Activated naive CD8-positive, alpha-beta T cell (primary cell): ENCODE data around the gene LUZP2.

ENCODE experiments used
- H3K27ac Mint-ChIP-seq: one replicate; pipeline ENCODE4 v1.8.0; 2021; ENCODE audit warnings: mixed read lengths
- H3K27me3 Mint-ChIP-seq: one replicate; pipeline ENCODE4 v1.8.0; 2021; ENCODE audit warnings: mixed read lengths
- H3K36me3 Mint-ChIP-seq: one replicate; pipeline ENCODE4 v1.8.0; 2021; ENCODE audit warnings: mixed read lengths
- H3K4me1 Mint-ChIP-seq: one replicate; pipeline ENCODE4 v1.8.0; 2021; ENCODE audit warnings: low read depth, mixed read lengths
- H3K4me3 Mint-ChIP-seq: one replicate; pipeline ENCODE4 v1.8.0; 2021; ENCODE audit warnings: mild to moderate bottlenecking, mixed read lengths
- H3K9me3 Mint-ChIP-seq: one replicate; pipeline ENCODE4 v1.8.0; 2021; ENCODE audit warnings: low read depth, mixed read lengths

LUZP2 gene

DNA sequence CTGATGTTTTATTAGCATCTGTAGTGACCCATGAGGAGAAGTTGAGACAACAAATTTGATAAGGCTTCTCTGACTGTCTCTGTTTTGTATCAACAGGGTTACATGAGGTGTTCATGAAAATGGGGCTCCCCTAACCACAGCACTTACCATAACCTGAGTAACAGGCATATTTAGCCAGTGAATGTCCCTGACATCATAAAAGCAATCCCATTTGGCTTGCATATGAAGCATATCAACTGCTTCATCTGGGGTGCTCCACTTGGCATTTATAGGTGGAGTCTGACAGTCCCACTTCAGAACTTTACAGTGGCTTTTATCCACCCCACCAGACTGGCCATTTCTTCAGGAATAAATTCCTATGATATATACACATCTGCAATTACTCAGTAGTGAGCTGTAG is 257.6 kb downstream of the LUZP2 start:
- H3K9me3 Mint-ChIP-seq: no peaks in the 10 kb centered on the region
- H3K36me3 Mint-ChIP-seq: no peaks in the 10 kb centered on the region
- no peaks in the 10 kb centered on the region for H3K4me1 Mint-ChIP-seq
- H3K27me3 Mint-ChIP-seq: no peaks in the 10 kb centered on the region
- H3K4me3 Mint-ChIP-seq: no peak overlapping the region
- no peak overlapping the region for H3K27ac Mint-ChIP-seq

DNA sequence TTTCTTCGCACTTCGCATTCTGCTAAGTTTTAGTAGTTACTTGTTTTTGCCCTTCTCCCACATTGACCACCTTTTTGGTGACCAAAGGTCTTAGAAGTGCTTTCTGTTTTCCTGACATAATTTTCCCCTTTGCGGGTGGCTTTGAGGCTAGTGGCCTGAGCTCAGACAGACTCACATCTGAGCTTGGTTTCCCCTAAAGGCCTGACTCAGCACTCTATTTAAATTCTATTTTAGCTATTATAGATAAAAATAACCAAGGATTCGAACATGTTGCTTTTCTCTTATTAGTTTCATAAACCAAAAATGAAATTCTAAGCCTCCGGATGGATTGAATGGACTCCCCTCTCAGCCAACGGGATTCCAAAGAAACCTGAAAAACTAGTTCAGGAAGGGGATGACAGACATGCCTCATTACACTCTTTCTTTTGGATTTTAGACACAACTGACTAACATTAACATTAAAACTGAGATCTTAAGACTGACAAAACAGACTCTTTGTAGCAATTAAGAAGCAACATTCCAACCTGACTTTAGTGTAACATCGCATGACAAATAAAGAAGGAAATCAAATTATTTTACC is 258.5 kb downstream of the LUZP2 start:
- no peak overlapping the region for H3K27ac Mint-ChIP-seq
- no peaks in the 10 kb centered on the region for H3K36me3 Mint-ChIP-seq
- H3K9me3 Mint-ChIP-seq: no peaks in the 10 kb centered on the region
- H3K27me3 Mint-ChIP-seq: no peaks in the 10 kb centered on the region
- H3K4me1 Mint-ChIP-seq: no peaks in the 10 kb centered on the region
- H3K4me3 Mint-ChIP-seq: no peak overlapping the region

DNA sequence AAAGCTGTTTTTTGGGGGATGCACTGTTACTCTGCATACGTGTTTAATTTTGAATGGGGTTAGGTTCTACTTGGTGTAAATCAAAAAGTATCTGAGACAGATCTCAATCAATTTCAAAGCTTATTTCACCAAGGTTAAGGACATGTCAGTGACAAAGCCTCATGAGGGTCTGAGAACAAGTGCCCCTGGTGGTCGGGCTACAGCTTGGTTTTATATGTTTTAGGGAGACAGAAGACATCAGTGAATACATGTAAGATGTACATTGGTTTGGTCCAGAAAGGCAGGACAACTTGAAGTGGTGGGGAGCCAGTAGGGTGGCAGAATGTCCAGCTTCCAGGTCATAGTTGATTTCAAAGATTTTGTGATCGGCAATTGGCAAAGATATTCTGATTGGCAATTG is 262.9 kb downstream of the LUZP2 start:
- no peaks in the 10 kb centered on the region for H3K4me1 Mint-ChIP-seq
- no peak overlapping the region for H3K4me3 Mint-ChIP-seq
- no peak overlapping the region for H3K27ac Mint-ChIP-seq
- H3K27me3 Mint-ChIP-seq: no peaks in the 10 kb centered on the region
- no peaks in the 10 kb centered on the region for H3K9me3 Mint-ChIP-seq
- H3K36me3 Mint-ChIP-seq: no peaks in the 10 kb centered on the region

DNA sequence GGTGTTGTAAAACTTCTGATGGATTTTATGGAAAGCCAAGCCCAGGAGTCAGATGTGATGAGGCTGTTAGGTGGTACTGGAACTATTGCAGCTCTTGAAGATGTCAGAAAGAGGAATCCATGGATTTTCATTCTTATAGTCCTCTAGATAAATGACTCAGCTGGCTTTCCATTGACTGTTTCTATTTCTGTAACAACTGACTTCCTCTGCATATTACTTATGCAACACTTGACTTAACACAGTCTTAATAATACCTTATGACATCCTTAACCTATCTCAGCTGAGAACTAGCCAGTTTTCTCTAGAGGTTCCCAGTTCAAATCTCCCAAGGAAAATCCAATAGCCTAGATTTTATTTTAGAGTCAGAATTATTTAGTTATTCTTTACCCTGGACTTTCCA is 263.8 kb downstream of the LUZP2 start:
- H3K4me3 Mint-ChIP-seq: no peak overlapping the region
- no peaks in the 10 kb centered on the region for H3K4me1 Mint-ChIP-seq
- no peak overlapping the region for H3K27ac Mint-ChIP-seq
- no peaks in the 10 kb centered on the region for H3K36me3 Mint-ChIP-seq
- H3K9me3 Mint-ChIP-seq: no peaks in the 10 kb centered on the region
- no peaks in the 10 kb centered on the region for H3K27me3 Mint-ChIP-seq

DNA sequence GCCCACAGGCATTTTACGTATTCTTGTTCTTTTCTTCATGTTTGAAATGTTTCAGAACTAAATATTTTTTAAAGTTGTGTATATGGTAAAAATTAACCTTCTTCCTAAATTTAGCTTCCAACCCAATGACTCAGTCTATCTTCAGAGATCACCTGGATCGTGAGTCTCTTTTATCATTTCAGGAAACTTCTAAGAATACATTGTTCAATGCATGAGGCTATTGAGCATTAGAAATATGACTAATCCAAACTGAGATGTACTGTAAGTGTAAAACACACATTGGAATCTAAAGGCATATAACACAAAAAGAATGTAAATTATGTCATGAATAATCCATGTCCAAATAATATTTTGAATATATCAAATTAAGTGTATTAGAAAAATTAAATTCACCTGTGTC is 265.2 kb downstream of the LUZP2 start:
- Mint-ChIP-seq H3K27me3 (no peaks in the 10 kb centered on the region), H3K36me3 (no peaks in the 10 kb centered on the region), H3K4me1 (no peaks in the 10 kb centered on the region), H3K4me3 (no peak overlapping the region), H3K27ac (no peak overlapping the region), H3K9me3 (no peaks in the 10 kb centered on the region)

DNA sequence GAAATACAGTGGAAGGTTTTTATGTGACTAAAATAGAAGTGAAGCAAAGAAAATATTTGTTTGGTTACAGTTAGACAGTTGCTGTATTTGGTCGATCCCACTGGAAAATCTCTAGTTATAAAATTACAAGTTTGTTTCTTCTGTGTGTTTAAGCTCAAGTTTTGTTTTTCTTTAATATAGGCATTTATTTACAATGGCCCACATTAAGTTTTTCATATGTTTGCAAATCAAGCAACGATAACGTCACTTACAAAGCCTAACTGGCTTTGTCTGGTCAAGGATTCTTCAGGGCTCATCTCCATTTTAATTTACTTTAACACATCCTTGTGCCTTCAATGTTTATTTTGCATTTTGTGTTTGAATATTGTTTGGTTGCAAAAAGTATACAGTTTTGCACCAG is 270.6 kb downstream of the LUZP2 start:
- Mint-ChIP-seq H3K9me3 (peaks cover 4% of the 10 kb centered on the region), H3K36me3 (no peaks in the 10 kb centered on the region), H3K27me3 (no peaks in the 10 kb centered on the region), H3K4me1 (no peaks in the 10 kb centered on the region), H3K4me3 (no peak overlapping the region), H3K27ac (no peak overlapping the region)

DNA sequence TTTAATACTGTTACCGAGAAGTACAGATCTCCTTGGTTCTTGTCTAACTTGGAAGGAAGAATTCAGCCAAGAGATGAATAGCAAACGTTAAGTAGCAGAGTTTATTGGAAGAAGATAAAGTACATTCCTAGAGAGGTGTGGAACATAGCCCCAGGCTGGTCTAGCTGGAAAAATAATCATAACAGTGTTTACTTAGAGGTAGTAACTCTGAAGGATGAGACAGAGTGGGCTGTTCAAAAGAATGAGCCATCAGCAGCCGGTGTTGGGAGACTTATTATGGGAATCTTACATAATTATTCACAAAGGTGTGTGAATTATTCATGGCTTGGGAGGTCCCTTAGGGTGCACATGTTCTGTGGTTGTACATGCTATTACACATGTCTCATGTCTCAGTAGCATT is 276.5 kb downstream of the LUZP2 start:
- H3K27me3 Mint-ChIP-seq: no peaks in the 10 kb centered on the region
- H3K4me1 Mint-ChIP-seq: no peaks in the 10 kb centered on the region
- H3K9me3 Mint-ChIP-seq: peaks cover 4% of the 10 kb centered on the region
- no peak overlapping the region for H3K4me3 Mint-ChIP-seq
- no peaks in the 10 kb centered on the region for H3K36me3 Mint-ChIP-seq
- H3K27ac Mint-ChIP-seq: no peak overlapping the region

DNA sequence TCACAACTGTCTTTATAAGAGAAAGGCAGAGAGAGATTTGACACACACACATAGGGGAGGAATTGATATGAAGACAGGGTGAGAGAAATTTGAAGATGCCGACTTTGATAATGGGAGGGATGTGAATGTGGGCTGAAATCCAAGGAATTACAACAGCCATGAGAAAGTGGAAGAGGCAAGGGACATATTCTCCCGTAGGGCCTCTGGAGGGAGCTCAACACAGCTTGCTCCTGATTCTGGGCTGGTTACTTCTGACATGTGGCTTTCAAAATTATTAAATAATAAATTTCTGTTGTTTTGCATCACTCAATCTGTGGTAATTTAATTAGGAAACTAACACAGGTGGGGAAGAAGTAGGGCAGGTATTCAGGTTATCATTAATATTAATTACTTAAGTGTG is 282.9 kb downstream of the LUZP2 start:
- no peaks in the 10 kb centered on the region for H3K4me1 Mint-ChIP-seq
- no peaks in the 10 kb centered on the region for H3K27me3 Mint-ChIP-seq
- H3K36me3 Mint-ChIP-seq: no peaks in the 10 kb centered on the region
- no peak overlapping the region for H3K4me3 Mint-ChIP-seq
- peaks cover 7% of the 10 kb centered on the region for H3K9me3 Mint-ChIP-seq
- H3K27ac Mint-ChIP-seq: no peak overlapping the region

DNA sequence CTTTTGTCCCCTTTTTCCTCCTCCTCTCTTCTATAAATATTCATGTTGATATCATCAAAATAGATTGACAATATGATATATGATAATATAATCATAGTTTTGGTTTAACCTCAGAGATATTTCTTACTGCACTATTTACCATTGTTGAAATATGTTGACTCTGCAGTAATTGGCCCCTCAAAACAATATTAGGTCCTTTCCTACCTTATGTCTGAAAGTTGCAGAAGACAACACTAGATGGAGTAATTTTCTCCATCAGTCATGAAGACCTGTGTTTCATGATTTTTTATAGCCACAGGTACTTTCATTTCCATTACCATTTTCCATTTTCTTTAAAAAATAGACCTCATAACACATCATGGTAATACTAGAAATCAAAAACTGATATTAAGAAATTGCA is 284.4 kb downstream of the LUZP2 start:
- Mint-ChIP-seq H3K9me3 (peaks cover 7% of the 10 kb centered on the region), H3K27ac (no peak overlapping the region), H3K4me3 (no peak overlapping the region), H3K27me3 (no peaks in the 10 kb centered on the region), H3K36me3 (no peaks in the 10 kb centered on the region), H3K4me1 (no peaks in the 10 kb centered on the region)

DNA sequence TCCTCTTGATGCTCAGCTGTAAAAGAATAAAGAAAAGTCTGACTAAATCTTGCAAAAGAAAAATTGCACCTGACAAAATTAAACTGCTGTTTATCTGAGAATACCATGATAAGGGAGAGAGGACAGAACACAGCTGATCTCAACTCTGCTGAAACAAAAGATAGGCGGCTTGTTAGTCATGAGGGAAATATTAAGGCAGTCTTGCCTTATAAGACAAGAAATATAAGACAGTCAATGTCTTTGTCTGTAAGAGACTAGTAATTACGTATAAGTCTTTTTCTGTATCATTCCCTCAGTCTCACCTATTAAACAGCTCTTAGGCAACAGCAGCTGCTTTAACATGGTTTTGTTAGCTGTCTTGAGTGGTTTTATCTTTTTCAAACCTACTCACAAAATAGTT is 296.6 kb downstream of the LUZP2 start:
- no peaks in the 10 kb centered on the region for H3K27me3 Mint-ChIP-seq
- no peak overlapping the region for H3K27ac Mint-ChIP-seq
- peaks cover 10% of the 10 kb centered on the region for H3K9me3 Mint-ChIP-seq

DNA sequence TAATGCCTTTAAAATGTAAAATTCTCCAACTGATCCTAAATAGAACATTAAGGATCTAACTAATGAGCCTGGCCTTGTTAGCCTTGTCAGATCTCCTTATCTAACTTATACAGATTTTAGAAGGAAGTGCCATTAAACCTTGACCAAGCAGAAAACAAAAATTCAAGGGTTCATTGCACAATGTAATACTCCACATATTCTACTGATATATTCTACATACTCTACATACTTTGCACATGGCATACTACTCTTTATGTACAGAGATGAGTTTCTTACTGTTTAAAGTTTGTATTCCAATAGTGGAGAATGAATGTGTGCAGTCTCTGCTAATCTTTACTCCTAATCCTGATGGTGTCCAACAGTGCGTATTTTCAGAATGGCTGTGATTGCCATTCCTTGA is 297.2 kb downstream of the LUZP2 start:
- Mint-ChIP-seq H3K36me3 (no peaks in the 10 kb centered on the region), H3K4me3 (no peak overlapping the region), H3K27me3 (no peaks in the 10 kb centered on the region), H3K27ac (no peak overlapping the region), H3K9me3 (peaks cover 10% of the 10 kb centered on the region), H3K4me1 (no peaks in the 10 kb centered on the region)

More for the DNA sequence above, 296.6 kb downstream of the LUZP2 start:
- Mint-ChIP-seq H3K36me3 (no peaks in the 10 kb centered on the region), H3K4me1 (no peaks in the 10 kb centered on the region), H3K4me3 (no peak overlapping the region)

DNA sequence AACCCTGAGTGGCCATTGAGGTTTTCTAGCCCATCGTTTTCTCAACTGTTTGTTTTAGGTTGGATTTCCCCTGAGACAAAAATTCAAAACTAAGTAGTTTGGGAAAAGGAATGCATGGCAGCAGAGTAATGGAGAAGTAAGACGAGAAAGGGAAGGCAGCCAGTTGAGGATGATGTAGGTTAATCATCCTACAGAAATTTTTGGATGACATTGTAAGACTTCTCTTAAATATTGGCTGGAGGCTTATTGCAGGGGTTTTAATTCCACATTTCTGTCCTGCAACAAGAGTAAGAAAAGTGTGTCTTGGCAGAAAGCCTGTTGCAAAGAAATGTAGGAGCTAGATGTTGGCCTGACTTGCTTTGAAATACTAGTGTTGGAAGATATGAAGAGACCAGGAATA is 308.8 kb downstream of the LUZP2 start:
- Mint-ChIP-seq H3K4me3 (no peak overlapping the region), H3K36me3 (no peaks in the 10 kb centered on the region), H3K27ac (no peak overlapping the region), H3K27me3 (no peaks in the 10 kb centered on the region), H3K4me1 (no peaks in the 10 kb centered on the region), H3K9me3 (peaks cover 18% of the 10 kb centered on the region)

DNA sequence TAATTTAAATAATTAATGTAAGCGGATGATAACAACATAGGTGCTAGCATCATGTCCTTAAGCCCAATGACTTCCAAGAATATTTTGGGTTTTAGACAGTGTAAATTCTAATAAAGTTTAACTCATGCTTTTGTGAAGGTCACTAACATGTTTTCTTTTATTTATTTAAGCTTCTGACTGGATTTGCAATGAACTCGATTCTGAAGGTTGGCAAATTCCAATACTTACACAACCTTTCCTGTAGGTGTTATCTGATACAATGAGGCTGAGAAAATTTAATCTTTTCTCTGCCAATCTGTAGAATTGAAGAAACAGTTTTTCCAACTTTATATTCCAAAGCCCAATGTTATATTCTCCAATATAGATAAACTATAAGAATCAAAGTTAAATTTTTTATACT is 311.3 kb downstream of the LUZP2 start:
- Mint-ChIP-seq H3K4me1 (no peaks in the 10 kb centered on the region), H3K4me3 (no peak overlapping the region), H3K9me3 (peaks cover 12% of the 10 kb centered on the region), H3K27me3 (no peaks in the 10 kb centered on the region), H3K36me3 (no peaks in the 10 kb centered on the region), H3K27ac (no peak overlapping the region)

DNA sequence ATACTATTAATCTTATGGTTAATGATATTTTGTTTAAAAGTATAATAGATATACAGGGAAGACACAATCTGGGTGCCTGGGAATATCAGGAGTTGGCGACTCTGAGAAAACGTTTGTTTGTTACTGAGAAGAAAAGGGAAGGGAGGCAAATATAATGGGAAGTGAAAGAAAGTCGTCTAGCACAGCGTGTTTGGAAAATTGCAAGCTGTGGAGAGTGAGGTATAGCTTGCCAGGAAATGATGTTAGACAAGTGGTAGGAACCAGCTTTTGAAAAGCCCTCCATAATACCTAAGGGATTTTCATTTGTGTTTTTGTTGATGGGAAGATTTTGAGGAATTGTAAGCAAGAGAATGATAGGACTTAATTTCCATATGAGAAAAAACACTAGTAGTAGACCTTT is 322.2 kb downstream of the LUZP2 start:
- H3K4me1 Mint-ChIP-seq: no peaks in the 10 kb centered on the region
- H3K4me3 Mint-ChIP-seq: no peak overlapping the region
- no peak overlapping the region for H3K27ac Mint-ChIP-seq
- H3K27me3 Mint-ChIP-seq: no peaks in the 10 kb centered on the region
- H3K9me3 Mint-ChIP-seq: peaks cover 13% of the 10 kb centered on the region
- H3K36me3 Mint-ChIP-seq: no peaks in the 10 kb centered on the region

DNA sequence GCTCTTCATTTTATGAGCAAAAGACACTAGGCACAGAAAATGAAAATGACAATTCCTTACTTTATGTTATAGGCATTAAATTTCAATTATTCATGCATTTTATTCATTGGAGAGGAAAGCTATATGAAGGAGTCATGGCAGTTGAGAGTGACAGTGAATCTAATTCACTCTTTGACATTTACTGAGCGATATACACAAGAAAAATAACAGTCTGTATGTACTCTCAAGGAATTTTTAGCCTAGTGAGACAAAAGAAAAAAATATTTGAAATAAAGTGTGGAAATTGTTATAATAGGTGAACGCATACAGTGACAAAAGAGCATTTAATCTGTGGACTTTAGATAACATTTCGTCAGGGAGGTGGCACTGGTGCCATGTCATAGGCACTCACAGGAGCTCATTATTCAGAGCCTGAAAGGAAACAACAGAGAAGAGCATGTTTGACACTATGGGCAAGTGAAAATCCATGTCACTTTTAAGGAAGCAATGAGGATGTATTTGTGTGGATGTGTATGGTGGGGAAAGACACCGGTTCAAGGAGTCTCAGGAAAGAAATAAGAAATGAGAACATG is 323.1 kb downstream of the LUZP2 start:
- Mint-ChIP-seq H3K9me3 (peaks cover 13% of the 10 kb centered on the region), H3K27me3 (no peaks in the 10 kb centered on the region), H3K4me1 (no peaks in the 10 kb centered on the region), H3K4me3 (no peak overlapping the region), H3K27ac (no peak overlapping the region), H3K36me3 (no peaks in the 10 kb centered on the region)

DNA sequence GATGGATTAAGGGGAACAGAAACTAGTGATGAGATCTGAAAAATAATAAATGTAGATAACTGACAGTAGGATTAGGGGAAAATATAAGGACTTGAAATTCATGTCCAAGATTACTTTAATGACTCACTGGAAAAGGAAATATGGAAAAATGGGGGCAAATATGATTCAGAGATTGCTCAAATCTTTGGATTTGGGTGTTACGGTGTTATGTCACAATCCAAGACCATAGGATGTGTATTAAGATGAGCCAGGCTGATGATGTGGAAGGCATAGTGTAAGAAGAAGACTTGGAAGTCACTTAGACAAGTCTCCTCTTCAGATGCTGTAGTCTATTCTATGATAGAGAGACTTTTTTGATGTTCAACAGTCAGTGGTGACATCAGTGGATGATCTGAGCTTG is 323.7 kb downstream of the LUZP2 start:
- H3K27me3 Mint-ChIP-seq: no peaks in the 10 kb centered on the region
- no peaks in the 10 kb centered on the region for H3K4me1 Mint-ChIP-seq
- H3K36me3 Mint-ChIP-seq: no peaks in the 10 kb centered on the region
- H3K9me3 Mint-ChIP-seq: peaks cover 13% of the 10 kb centered on the region
- H3K27ac Mint-ChIP-seq: no peak overlapping the region
- H3K4me3 Mint-ChIP-seq: no peak overlapping the region
